Osteocyte (in vitro differentiated cells): Measurements from ENCODE around the gene H1-8. TPM values are rescaled to one million over a fixed set of nuclear protein-coding genes. Genes with fewer than 3 reads are reported as not detected.
A peak's percentile ranks its signal among the peaks of the same experiment; 100 is the strongest.
"Not testable (repeated sequence)": the region's sequence is repeated elsewhere in the genome, so short reads cannot be mapped to it uniquely, and the experiment has no call there.

Source experiments
- DNase-seq: peaks from one replicate; pipeline ENCODE4 v3.0.0; 2021; ENCODE audit warnings: mixed read lengths; ENCODE audit not compliant: unreplicated experiment; ENCODE audit errors: extremely low spot score
- H3K27ac Mint-ChIP-seq: one replicate; pipeline ENCODE4 v1.8.0; 2021; ENCODE audit warnings: mild to moderate bottlenecking, mixed read lengths; ENCODE audit not compliant: unreplicated experiment
- H3K27me3 Mint-ChIP-seq: one replicate; pipeline ENCODE4 v1.8.0; 2021; ENCODE audit warnings: mixed read lengths; ENCODE audit not compliant: unreplicated experiment
- H3K36me3 Mint-ChIP-seq: one replicate; pipeline ENCODE4 v1.8.0; 2021; ENCODE audit warnings: mixed read lengths; ENCODE audit not compliant: unreplicated experiment
- H3K4me1 Mint-ChIP-seq: one replicate; pipeline ENCODE4 v1.8.0; 2021; ENCODE audit warnings: mixed read lengths; ENCODE audit not compliant: unreplicated experiment
- H3K4me3 Mint-ChIP-seq: one replicate; pipeline ENCODE4 v1.8.0; 2021; ENCODE audit warnings: mild to moderate bottlenecking, moderate library complexity, mixed read lengths; ENCODE audit not compliant: unreplicated experiment
- H3K9me3 Mint-ChIP-seq: one replicate; pipeline ENCODE4 v1.8.0; 2021; ENCODE audit warnings: mixed read lengths; ENCODE audit not compliant: unreplicated experiment
- CTCF ChIP-seq: fragments of 200-600 bp; sonication (generic); IDR thresholded peaks from 2 replicates; pipeline ENCODE4 v1.5.0; 2021; ENCODE audit warnings: antibody characterized with exemption, mild to moderate bottlenecking, moderate library complexity
- total RNA-seq: library from RNA; stranded (reverse); gene quantifications from 2 replicates; pipeline ENCODE4 v1.2.1, GENCODE V29; 2021

H1-8 gene
- total RNA-seq, 1 donor from 2014 or later = not detected

DNA sequence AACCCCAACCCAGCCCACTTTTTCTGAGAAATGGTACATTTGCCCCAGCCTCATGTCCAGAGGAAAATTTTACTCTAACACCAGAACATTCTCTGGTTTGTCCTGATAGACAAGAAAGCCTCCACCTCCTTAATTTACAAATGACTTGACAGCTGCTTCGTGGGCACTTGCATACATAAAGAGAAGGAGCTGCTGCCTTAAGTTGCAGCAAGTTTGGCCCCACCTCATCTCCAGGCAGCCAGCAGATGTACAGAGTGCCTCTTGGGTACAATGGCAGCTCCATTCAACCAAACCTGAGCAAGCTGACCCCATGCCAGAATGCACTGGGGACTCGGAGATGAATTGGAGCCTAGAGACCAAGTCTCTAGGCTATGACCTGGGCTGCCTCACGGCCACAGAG is 6.2 kb upstream of the H1-8 start:
- H3K27me3 Mint-ChIP-seq = no peaks in the 10 kb centered on the region

DNA sequence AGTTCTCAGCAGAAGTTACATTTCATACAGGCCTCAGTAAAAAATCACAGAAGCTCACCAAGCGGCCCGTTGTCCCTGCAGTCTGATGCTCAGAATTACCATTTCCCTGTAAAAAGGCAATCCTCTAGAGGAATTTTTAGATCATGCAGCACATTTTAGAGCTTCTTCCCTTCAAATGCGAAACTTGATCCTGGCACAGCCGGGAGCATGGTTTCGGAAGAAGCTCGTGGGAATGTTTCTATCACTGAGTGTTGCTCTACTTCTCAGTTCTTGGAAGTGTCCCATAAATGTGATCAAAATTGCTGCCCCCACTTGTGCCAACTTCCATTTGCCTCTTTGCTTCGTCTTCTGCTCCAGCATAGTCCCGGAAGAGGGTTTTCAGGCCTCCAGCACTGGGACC is 3.8 kb upstream of the H1-8 start:
- peaks cover 22% of the 10 kb centered on the region for H3K4me1 Mint-ChIP-seq
- H3K27ac Mint-ChIP-seq = peak overlapping the region; percentile 56
- no peak for TF ChIP-seq CTCF
- H3K4me3 Mint-ChIP-seq = no peak overlapping the region
- no peaks in the 10 kb centered on the region for H3K9me3 Mint-ChIP-seq
- no peaks in the 10 kb centered on the region for H3K27me3 Mint-ChIP-seq
- H3K36me3 Mint-ChIP-seq = no peaks in the 10 kb centered on the region
- DNase-seq = no peak

More for the DNA sequence above, 6.2 kb upstream of the H1-8 start:
- DNase-seq = no peak
- H3K9me3 Mint-ChIP-seq = no peaks in the 10 kb centered on the region
- no peak overlapping the region for H3K27ac Mint-ChIP-seq
- peaks cover 26% of the 10 kb centered on the region for H3K4me1 Mint-ChIP-seq
- H3K36me3 Mint-ChIP-seq = no peaks in the 10 kb centered on the region
- no peak overlapping the region for H3K4me3 Mint-ChIP-seq
- TF ChIP-seq CTCF = no peak

- no peaks in the 10 kb centered on the region for H3K27me3 Mint-ChIP-seq
- no peak overlapping the region for H3K27ac Mint-ChIP-seq
- no peak for DNase-seq
- no peaks in the 10 kb centered on the region for H3K36me3 Mint-ChIP-seq
- no peaks in the 10 kb centered on the region for H3K9me3 Mint-ChIP-seq
- no peak overlapping the region for H3K4me3 Mint-ChIP-seq
- H3K4me1 Mint-ChIP-seq = peaks cover 17% of the 10 kb centered on the region
- no peak for TF ChIP-seq CTCF
Measured at GRCh38 chr3:129540776-129541516, 2.0 kb upstream of the H1-8 start.

DNA sequence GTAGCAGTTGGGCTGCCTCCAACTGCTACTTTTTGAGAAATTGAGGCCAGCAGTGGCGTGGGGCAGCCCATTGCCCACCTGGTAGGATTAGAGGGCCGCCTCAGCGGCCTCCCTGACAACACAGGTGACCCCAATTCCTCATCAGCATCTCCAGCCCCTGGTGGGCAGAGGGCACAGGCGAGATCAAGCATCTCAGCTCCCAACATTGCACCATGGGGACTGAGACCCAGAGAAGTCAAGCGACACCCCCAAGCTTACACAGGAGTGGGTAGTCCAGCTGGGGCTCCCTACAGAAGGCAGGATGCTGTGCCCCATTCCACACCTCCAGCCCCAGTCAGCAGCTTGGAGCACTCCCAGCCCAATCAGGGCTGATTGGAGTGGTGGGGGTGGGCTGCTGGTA is 228 bp upstream of the H1-8 start:
- no peak for TF ChIP-seq CTCF
- Mint-ChIP-seq H3K27ac (no peak overlapping the region), H3K36me3 (no peaks in the 10 kb centered on the region), H3K27me3 (no peaks in the 10 kb centered on the region), H3K4me1 (peaks cover 16% of the 10 kb centered on the region), H3K9me3 (no peaks in the 10 kb centered on the region), H3K4me3 (no peak overlapping the region)
- no peak for DNase-seq

DNA sequence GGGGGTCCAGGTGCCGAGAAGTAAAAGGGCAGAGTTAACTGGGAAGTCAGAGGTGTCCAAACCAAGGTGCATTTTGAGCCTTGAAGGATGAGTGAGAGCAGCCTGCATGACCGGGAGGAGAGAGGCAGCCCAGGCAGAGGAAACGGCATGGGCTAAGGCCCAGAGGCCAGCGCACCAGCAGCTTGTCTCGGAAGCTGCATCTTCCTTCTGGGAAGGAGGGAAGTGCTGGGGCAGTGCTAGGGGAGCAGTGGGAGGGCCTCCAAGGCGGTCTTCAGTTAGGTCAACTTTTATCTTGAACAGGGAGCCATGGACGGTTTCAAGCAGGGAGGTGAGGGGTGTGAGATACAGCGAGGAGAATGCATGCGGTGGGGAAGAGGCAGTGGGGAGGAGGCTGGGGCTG is 1.0 kb downstream of the H1-8 start:
- Mint-ChIP-seq H3K27ac (no peak overlapping the region), H3K9me3 (no peaks in the 10 kb centered on the region)
- DNase-seq = no peak

GRCh38 chr3:129545951-129546350 is 3.0 kb downstream of the H1-8 start:
- H3K4me3 Mint-ChIP-seq, H3K36me3 Mint-ChIP-seq, H3K4me1 Mint-ChIP-seq, H3K27ac Mint-ChIP-seq, H3K9me3 Mint-ChIP-seq, DNase-seq, H3K27me3 Mint-ChIP-seq: not testable (repeated sequence)

More for the DNA sequence above, 1.0 kb downstream of the H1-8 start:
- TF ChIP-seq CTCF = no peak
- H3K4me1 Mint-ChIP-seq = peaks cover 12% of the 10 kb centered on the region
- no peaks in the 10 kb centered on the region for H3K36me3 Mint-ChIP-seq
- H3K4me3 Mint-ChIP-seq = no peak overlapping the region
- H3K27me3 Mint-ChIP-seq = no peaks in the 10 kb centered on the region
